ENCODE results near the gene QKI. TPM values are rescaled to one million over a fixed set of nuclear protein-coding genes. Genes with fewer than 3 reads are reported as not detected.

The QKI gene
- total RNA-seq, 6 experiments from 2014 or later: 47.6 to 80.8 (median 76.3) TPM

DNA sequence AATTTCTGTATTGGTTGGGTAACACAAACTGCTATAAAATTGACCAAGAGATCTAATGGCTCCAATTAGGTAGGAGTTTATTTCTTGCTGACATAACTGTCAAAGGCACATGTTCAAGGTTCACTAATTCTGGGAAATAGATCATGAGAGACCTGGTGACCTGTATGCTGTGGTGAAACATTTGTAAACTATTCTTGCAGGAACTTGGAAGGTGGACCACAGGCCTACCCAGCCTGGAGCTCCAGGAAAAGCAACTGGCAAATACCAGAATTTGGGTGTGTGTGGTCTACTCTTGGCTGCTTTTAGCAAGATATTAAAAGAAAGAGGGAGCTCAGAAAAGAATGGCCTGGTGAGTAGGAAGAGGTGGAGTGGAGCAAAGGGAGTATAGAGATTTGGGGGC lies 184.6 kb downstream of the QKI start:
- H3K27ac ChIP-seq: peak overlapping the region in 2 of 3 donors; percentile 31 to 59
- TF ChIP-seq, protein P1, sequence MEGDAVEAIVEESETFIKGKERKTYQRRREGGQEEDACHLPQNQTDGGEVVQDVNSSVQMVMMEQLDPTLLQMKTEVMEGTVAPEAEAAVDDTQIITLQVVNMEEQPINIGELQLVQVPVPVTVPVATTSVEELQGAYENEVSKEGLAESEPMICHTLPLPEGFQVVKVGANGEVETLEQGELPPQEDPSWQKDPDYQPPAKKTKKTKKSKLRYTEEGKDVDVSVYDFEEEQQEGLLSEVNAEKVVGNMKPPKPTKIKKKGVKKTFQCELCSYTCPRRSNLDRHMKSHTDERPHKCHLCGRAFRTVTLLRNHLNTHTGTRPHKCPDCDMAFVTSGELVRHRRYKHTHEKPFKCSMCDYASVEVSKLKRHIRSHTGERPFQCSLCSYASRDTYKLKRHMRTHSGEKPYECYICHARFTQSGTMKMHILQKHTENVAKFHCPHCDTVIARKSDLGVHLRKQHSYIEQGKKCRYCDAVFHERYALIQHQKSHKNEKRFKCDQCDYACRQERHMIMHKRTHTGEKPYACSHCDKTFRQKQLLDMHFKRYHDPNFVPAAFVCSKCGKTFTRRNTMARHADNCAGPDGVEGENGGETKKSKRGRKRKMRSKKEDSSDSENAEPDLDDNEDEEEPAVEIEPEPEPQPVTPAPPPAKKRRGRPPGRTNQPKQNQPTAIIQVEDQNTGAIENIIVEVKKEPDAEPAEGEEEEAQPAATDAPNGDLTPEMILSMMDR (IDR thresholded peaks at IDR 0.05): no peak
- no peak for TF ChIP-seq POLR2A (IDR thresholded peaks at IDR 0.05)

DNA sequence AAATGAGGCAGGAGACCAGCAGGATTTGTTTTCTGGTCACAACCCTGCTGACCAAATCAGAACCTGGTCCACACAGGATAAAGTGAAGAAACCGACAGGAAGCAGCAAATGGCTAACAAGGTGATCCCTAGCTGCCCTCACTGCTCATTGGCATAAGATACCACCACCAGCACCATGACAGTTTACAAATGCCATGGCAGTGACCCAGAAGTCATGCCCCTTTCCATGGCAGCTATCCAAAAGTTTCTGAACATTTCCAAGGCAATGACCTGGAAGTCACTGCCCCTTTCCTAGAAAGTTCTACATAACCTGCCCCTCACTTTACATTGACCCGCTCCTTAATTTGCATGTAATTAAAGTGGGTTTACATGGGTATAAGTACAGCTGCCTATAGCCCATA lies 185.2 kb downstream of the QKI start:
- Histone ChIP-seq H3K27ac (peak overlapping the region in 2 of 3 donors; percentile 31 to 59), H3K4me3 (no peak overlapping the region), H3K4me1 (peaks cover 0 to 33% (median 14%) of the 10 kb centered on the region in 4 donors), H3K27me3 (no peaks in the 10 kb centered on the region), H3K36me3 (no peaks in the 10 kb centered on the region), H3K9me3 (no peaks in the 10 kb centered on the region)
- intact Hi-C loops (cut with DNase I): no loop called here
- WGBS (ENCODE audit: insufficient coverage, low coverage, low lambda C conversion rate, missing lambda C conversion rate): 63% methylated on average over 1 of the region's 2 CpGs
- peak in 2 of 3 donors; percentile 32 to 78 for DNase-seq
- ATAC-seq: peak; percentile 69 to 75 (median 72)
- TF ChIP-seq POLR2A (IDR thresholded peaks at IDR 0.05): no peak
- TF ChIP-seq, protein P1 (IDR thresholded peaks at IDR 0.05): no peak

More for the DNA sequence above, 184.6 kb downstream of the QKI start:
- Histone ChIP-seq H3K36me3 (no peaks in the 10 kb centered on the region), H3K9me3 (no peaks in the 10 kb centered on the region), H3K4me3 (no peak overlapping the region), H3K4me1 (peaks cover 0 to 33% (median 14%) of the 10 kb centered on the region in 4 donors), H3K27me3 (no peaks in the 10 kb centered on the region)
- DNase-seq (peak in 1 of 3 donors; percentile 71), ATAC-seq (peak; percentile 77 to 87 (median 82))
- intact Hi-C loops (cut with DNase I): no loop called here

DNA sequence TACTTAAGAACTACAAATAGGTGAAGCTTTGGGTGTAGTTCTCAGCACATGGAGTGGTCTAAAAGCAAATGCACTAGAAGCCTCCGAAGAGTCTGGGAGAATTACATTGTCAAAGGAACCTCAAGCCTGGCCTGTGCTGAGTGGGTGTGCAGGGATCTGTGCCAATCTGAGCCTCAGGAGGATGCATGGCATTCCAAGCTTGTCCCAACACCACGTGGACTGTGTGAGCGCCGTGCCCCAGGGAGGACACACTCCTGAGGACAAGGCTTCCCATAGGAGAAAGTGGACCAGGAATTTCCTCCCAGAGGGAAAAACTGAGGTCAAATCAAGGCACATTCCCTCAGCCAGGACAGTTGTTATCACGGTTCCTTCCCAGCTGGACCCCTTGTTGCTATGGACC lies 185.8 kb downstream of the QKI start:
- intact Hi-C loops (cut with DNase I): no loop called here
- no peak overlapping the region for H3K4me3 ChIP-seq
- TF ChIP-seq, protein P1 (IDR thresholded peaks at IDR 0.05): no peak
- TF ChIP-seq POLR2A (IDR thresholded peaks at IDR 0.05): no peak
- H3K27me3 ChIP-seq: no peaks in the 10 kb centered on the region
- peaks cover 0 to 33% (median 14%) of the 10 kb centered on the region in 4 donors for H3K4me1 ChIP-seq
- H3K36me3 ChIP-seq: no peaks in the 10 kb centered on the region
- H3K9me3 ChIP-seq: no peaks in the 10 kb centered on the region
- no peak for DNase-seq
- no peak overlapping the region for H3K27ac ChIP-seq
- 71% methylated on average over 1 of the region's 5 CpGs for WGBS (ENCODE audit: insufficient coverage, low coverage, low lambda C conversion rate, missing lambda C conversion rate)
- no peak for ATAC-seq

DNA sequence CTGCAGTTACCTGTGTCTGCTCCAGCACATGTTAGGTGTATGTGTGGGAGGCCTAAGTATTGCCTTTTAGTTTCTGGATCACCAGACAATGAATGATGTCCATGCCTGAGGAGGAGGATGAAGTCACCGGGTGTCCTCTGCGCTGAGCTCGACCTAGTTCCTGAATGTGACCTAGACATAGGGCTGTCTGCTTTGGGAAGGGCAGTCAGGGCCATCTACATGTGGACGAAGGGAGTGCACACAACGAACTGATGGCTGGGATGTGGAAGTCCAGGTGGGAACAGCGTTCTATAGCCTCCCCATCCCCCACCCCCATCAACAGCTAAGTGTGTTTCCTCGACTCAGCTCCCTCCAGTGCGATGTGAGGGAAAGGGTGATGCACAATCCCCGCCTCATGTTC lies 186.3 kb downstream of the QKI start:
- Histone ChIP-seq H3K9me3 (no peaks in the 10 kb centered on the region), H3K36me3 (no peaks in the 10 kb centered on the region), H3K4me3 (no peak overlapping the region), H3K27me3 (no peaks in the 10 kb centered on the region), H3K4me1 (peaks cover 0 to 29% (median 14%) of the 10 kb centered on the region in 4 donors), H3K27ac (no peak overlapping the region)
- WGBS (ENCODE audit: insufficient coverage, low coverage, low lambda C conversion rate, missing lambda C conversion rate): 60% methylated on average over 1 of the region's 9 CpGs
- TF ChIP-seq, protein P1 (IDR thresholded peaks at IDR 0.05): no peak
- no peak for TF ChIP-seq POLR2A (IDR thresholded peaks at IDR 0.05)
- no peak for ATAC-seq
- DNase-seq: no peak
- intact Hi-C loops (cut with DNase I): no loop called here

DNA sequence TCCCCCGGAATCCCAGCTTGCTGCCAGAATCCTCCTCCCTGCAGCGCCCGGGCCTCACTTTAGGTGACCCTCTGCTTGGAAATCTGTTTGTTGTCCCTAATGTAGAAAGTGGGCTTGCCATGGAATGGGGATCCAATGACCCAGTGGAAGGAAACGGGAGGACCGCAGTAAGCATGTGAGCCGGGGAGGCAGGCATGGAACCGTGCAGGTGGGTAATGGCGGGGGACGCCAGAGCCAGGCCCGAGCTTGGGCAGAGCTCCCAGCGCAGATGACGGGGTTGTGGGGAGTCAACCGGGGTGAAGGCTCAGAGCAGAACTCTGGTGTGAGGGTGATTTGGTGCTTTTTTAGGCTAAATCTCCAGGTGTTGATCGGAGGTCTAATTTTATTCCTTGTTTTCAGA lies 188.3 kb downstream of the QKI start:
- H3K4me3 ChIP-seq: no peak overlapping the region
- H3K4me1 ChIP-seq: peaks cover 0 to 20% (median 8%) of the 10 kb centered on the region in 4 donors
- no peak overlapping the region for H3K27ac ChIP-seq
- DNase-seq: no peak
- intact Hi-C loops (cut with DNase I): no loop called here
- no peak for ATAC-seq
- no peaks in the 10 kb centered on the region for H3K9me3 ChIP-seq
- WGBS (ENCODE audit: insufficient coverage, low coverage, low lambda C conversion rate, missing lambda C conversion rate): 96% methylated on average over 7 of the region's 14 CpGs
- no peaks in the 10 kb centered on the region for H3K36me3 ChIP-seq
- H3K27me3 ChIP-seq: no peaks in the 10 kb centered on the region
- no peak for TF ChIP-seq POLR2A (IDR thresholded peaks at IDR 0.05)
- TF ChIP-seq, protein P1 (IDR thresholded peaks at IDR 0.05): no peak

Data from right lobe of liver (tissue), 6 donors.